Measurements from ENCODE around the gene CILP2. TPM values are rescaled to one million over a fixed set of nuclear protein-coding genes. Genes with fewer than 3 reads are reported as not detected.

The CILP2 gene
- total RNA-seq, 2 experiments from 2014 or later = 0.19 to 0.27 TPM

DNA sequence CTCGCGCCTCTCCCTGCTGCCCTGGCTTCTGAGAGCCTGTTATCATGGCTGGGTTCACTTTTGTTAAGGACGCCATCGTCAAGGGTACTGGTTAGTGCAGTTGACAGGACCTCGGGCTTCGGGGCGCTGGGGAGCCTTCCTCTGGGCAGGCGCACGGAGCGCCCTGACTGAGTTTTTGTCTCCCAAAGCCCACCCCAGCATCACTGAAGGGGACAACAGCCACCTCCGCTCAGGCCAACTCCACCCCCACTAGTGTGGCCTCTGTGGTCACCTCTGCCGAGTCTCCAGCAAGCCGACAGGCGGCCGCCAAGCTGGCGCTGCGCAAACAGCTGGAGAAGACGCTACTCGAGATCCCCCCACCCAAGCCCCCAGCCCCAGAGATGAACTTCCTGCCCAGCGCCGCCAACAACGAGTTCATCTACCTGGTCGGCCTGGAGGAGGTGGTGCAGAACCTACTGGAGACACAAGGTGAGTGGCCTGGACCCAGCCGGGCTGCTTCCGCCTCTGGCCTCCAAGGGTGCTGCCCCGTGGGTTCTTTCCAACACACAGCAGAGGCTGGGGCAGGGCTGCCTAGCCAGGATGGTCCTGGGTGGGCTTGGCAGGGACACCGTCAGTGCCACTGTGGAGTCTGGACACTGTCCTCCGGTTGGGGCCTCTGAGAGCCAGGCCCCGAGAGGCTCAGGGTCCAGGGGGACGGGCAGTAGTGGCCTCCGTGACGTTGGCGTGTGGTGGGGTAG lies 39.6 kb upstream of the CILP2 start:
- intact Hi-C loops (cut with DNase I, micrococcal nuclease) = no loop called here
- ChIA-PET CTCF (interaction anchor here (0.5 kb wide), 1 partner anchor 109 kb away, joined by 4 read pairs; no protein-coding TSS in a partner anchor), POLR2A (no interaction called here)
- H3K36me3 Mint-ChIP-seq (ENCODE audit: low read depth) = peaks cover 56% of the 10 kb centered on the region
- ATAC-seq = no peak
- H3K27ac Mint-ChIP-seq = no peak overlapping the region
- no peaks in the 10 kb centered on the region for H3K27me3 Mint-ChIP-seq
- DNase-seq = no peak
- H3K4me3 Mint-ChIP-seq = no peak overlapping the region
- no peaks in the 10 kb centered on the region for H3K9me3 Mint-ChIP-seq (ENCODE audit: low read depth)
- H3K4me1 Mint-ChIP-seq = peaks cover 6% of the 10 kb centered on the region

DNA sequence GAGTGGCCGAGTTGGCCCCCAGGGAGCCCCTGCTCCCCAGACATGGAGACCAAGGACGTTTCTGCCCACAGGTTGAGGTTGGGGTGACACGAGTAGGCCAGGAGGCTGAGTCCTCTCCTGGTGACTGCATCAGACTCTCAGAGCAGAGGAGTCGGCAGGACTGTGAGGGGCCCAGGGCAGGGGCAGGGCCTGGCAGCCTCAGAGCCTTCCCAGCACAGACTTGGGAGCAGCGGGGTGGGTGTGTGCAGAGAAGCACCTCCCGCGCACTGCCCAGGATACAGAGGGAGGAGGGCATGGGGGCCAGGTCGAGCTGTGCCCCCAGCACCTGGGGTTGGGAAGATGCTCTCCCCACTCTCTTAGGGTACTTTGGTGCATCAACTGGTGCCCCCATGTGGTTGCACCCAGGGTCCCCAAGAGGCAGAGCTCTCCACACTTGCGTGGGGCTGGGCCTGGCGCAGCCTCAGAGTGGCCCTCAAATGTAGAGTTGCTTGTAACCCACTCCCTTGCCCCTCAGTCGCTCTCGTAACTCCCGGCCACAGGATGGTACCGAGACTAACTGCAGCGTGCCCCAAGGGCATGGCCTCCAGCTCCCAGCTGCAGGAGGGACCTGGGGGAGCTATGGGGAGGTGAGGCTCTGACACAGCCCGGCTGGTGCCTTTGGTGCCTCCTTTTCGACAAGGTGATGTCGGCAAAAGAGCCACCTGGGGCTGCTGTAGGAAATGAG lies 38.6 kb upstream of the CILP2 start:
- Mint-ChIP-seq H3K9me3 (ENCODE audit: low read depth) (no peaks in the 10 kb centered on the region), H3K4me1 (peaks cover 2% of the 10 kb centered on the region), H3K4me3 (no peak overlapping the region), H3K27me3 (no peaks in the 10 kb centered on the region), H3K36me3 (ENCODE audit: low read depth) (peaks cover 50% of the 10 kb centered on the region), H3K27ac (no peak overlapping the region)
- intact Hi-C loops (cut with DNase I, micrococcal nuclease) = no loop called here
- ATAC-seq (no peak), DNase-seq (no peak)
- POLR2A ChIA-PET = no interaction called here
- CTCF ChIA-PET = no interaction called here

DNA sequence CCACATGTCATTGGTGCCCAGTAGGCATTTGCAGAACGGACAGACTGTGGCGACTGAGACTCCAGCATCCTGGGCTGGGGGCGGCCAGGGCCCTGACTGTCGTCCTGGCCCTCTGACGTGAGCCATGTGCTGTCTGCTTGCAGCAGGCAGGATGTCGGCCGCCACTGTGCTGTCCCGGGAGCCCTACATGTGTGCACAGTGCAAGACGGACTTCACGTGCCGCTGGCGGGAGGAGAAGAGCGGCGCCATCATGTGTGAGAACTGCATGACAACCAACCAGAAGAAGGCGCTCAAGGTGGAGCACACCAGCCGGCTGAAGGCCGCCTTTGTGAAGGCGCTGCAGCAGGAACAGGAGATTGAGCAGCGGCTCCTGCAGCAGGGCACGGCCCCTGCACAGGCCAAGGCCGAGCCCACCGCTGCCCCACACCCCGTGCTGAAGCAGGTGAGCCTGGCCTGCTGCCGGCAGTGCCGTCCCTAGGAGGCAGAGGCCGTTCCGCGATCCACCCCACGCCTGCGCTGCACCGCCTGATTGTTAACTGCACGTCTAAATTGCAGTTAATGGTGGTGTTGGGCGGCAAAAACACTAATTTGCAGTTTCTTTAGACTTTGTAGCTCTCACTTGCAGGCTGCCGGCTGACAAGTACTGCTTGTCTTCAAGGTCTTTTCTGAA lies 37.0 kb upstream of the CILP2 start:
- CTCF ChIA-PET = no interaction called here
- intact Hi-C loops (cut with DNase I, micrococcal nuclease) = no loop called here

DNA sequence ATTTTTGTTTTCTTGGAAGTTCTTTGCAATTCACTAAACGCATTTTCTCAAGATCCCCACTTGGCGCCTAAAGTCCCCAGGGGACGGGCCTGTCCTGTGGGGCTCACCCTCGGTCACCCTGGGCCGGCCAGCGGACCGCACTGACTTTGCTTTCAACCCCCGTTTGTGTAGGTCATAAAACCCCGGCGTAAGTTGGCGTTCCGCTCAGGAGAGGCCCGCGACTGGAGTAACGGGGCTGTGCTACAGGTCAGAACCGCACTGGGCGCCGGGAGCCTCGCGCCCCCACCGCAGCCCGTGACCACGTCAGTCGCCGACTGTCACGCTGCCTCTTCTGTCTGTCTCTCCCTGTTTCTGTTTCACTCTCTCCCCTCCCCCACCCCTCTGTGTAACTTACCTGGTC lies 36.3 kb upstream of the CILP2 start:
- H3K27ac Mint-ChIP-seq = no peak overlapping the region
- no peaks in the 10 kb centered on the region for H3K27me3 Mint-ChIP-seq
- no peak for ATAC-seq
- H3K36me3 Mint-ChIP-seq (ENCODE audit: low read depth) = peaks cover 42% of the 10 kb centered on the region
- POLR2A ChIA-PET = no interaction called here
- intact Hi-C loops (cut with DNase I, micrococcal nuclease) = no loop called here
- CTCF ChIA-PET = no interaction called here
- no peaks in the 10 kb centered on the region for H3K9me3 Mint-ChIP-seq (ENCODE audit: low read depth)
- no peak overlapping the region for H3K4me3 Mint-ChIP-seq
- no peaks in the 10 kb centered on the region for H3K4me1 Mint-ChIP-seq
- no peak for DNase-seq

More for the DNA sequence above, 37.0 kb upstream of the CILP2 start:
- H3K4me1 Mint-ChIP-seq = no peaks in the 10 kb centered on the region
- H3K27ac Mint-ChIP-seq = no peak overlapping the region
- H3K36me3 Mint-ChIP-seq (ENCODE audit: low read depth) = peaks cover 37% of the 10 kb centered on the region
- H3K9me3 Mint-ChIP-seq (ENCODE audit: low read depth) = no peaks in the 10 kb centered on the region
- DNase-seq (no peak), ATAC-seq (no peak)
- POLR2A ChIA-PET = no interaction called here
- no peaks in the 10 kb centered on the region for H3K27me3 Mint-ChIP-seq
- H3K4me3 Mint-ChIP-seq = no peak overlapping the region

DNA sequence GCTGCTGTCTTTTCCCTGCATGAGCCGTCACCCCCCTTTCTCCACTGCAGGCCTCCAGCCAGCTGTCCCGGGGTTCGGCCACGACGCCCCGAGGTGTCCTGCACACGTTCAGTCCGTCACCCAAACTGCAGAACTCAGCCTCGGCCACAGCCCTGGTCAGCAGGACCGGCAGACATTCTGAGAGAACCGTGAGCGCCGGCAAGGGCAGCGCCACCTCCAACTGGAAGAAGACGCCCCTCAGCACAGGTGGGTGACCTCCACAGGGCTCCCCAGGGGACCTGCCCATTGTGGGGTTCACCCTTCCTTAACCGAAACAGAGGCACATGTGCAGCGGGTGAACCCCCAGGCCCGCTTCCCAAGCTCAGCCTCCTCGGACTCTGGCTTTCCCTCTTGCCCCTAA lies 35.8 kb upstream of the CILP2 start:
- ATAC-seq (no peak), DNase-seq (no peak)
- H3K9me3 Mint-ChIP-seq (ENCODE audit: low read depth) = no peaks in the 10 kb centered on the region
- CTCF ChIA-PET = no interaction called here
- no peaks in the 10 kb centered on the region for H3K27me3 Mint-ChIP-seq
- POLR2A ChIA-PET = no interaction called here
- H3K4me1 Mint-ChIP-seq = no peaks in the 10 kb centered on the region
- no peak overlapping the region for H3K27ac Mint-ChIP-seq
- H3K4me3 Mint-ChIP-seq = no peak overlapping the region
- peaks cover 42% of the 10 kb centered on the region for H3K36me3 Mint-ChIP-seq (ENCODE audit: low read depth)
- intact Hi-C loops (cut with DNase I, micrococcal nuclease) = no loop called here

DNA sequence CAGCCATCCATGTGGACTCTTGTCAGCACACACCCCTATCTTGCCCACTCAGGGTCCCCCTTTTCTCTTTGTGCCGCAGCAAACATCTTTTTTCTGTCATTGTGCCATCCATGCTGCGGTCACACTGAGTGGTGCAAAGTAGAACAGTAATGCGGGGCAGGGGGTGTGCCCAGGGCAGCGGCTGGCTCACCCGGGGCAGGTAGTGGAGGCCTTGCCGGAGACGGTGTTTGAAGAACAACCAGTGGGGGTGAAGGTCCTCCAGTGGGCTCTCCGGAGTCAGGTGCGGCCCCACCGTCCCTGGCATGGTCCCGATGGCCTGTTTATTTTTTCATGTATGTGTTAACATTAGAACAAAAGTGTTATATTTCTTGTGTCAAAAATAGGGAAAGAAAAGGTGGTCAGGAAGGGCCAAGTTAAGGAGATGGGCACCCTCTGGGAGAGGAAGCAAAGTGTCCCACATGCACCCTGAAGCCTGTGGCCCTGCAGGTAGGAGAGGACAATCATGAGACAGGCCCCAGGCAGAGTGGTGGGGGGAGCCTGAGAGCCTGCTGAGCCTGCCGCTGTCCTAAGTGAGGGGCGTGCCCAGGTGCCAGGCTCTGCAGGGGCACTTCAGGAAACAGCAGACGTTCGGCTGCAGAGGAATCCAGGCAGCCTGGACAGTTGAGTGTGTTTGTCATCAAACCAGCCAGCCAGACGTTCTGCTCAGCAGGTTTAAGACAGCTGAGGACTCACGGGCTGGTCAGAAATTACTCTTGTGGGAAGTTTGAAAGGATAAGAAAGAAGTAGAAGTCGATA lies 35.1 kb upstream of the CILP2 start:
- DNase-seq (no peak), ATAC-seq (no peak)
- Mint-ChIP-seq H3K27me3 (no peaks in the 10 kb centered on the region), H3K4me3 (no peak overlapping the region), H3K4me1 (no peaks in the 10 kb centered on the region), H3K27ac (peak overlapping the region; percentile 20), H3K9me3 (ENCODE audit: low read depth) (no peaks in the 10 kb centered on the region), H3K36me3 (ENCODE audit: low read depth) (peaks cover 41% of the 10 kb centered on the region)
- intact Hi-C loops (cut with DNase I, micrococcal nuclease) = no loop called here
- CTCF ChIA-PET = interaction anchor here (2.1 kb wide), 1 partner anchor 12 kb away, joined by 7 read pairs; no protein-coding TSS in a partner anchor
- POLR2A ChIA-PET = no interaction called here

DNA sequence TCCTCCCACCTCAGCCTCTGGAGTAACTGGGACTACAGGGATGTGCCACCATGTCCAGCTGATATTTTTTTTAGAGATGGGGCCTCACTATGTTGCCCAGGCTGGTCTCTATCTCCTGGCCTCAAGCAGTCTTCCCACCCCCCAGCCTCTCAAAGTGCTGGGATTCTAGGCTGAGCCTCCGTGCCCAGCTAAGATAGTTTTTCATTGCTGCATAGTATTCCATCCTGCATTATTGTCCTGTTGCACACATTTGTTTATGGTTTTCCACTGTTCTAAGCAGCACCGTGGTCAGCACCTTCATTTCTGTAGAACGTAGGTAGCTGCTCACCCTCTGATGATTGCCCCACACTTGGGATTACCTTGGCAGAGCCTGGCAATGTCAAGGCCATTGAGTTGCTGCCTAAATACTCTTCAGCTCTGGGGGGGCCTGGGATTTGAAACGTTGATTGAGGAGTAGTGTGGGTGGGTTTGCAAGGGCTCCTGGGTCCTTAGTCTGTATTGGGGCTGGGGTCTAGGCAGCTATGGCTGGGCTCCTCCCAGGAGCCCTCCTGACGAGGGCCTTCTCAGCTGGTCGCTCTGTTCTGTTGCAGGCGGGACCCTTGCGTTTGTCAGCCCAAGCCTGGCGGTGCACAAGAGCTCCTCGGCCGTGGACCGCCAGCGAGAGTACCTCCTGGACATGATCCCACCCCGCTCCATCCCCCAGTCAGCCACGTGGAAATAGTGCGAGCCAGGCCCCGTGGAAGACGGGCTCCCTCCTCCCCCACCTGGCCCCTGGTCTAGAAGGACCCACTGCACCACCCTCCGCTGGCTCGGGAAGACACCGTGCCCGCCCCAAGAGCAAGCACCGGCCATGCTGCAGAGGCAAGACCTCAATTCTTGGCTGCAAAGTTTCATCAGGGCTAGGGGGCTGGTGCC lies 33.1 kb upstream of the CILP2 start:
- ATAC-seq = no peak
- Mint-ChIP-seq H3K36me3 (ENCODE audit: low read depth) (peaks cover 37% of the 10 kb centered on the region), H3K27ac (no peak overlapping the region), H3K4me1 (no peaks in the 10 kb centered on the region), H3K9me3 (ENCODE audit: low read depth) (no peaks in the 10 kb centered on the region), H3K27me3 (no peaks in the 10 kb centered on the region), H3K4me3 (no peak overlapping the region)
- DNase-seq = no peak
- CTCF ChIA-PET = interaction anchor here (2.1 kb wide), 1 partner anchor 14 kb away, joined by 7 read pairs; no protein-coding TSS in a partner anchor
- POLR2A ChIA-PET = no interaction called here
- intact Hi-C loops (cut with DNase I, micrococcal nuclease) = no loop called here

DNA sequence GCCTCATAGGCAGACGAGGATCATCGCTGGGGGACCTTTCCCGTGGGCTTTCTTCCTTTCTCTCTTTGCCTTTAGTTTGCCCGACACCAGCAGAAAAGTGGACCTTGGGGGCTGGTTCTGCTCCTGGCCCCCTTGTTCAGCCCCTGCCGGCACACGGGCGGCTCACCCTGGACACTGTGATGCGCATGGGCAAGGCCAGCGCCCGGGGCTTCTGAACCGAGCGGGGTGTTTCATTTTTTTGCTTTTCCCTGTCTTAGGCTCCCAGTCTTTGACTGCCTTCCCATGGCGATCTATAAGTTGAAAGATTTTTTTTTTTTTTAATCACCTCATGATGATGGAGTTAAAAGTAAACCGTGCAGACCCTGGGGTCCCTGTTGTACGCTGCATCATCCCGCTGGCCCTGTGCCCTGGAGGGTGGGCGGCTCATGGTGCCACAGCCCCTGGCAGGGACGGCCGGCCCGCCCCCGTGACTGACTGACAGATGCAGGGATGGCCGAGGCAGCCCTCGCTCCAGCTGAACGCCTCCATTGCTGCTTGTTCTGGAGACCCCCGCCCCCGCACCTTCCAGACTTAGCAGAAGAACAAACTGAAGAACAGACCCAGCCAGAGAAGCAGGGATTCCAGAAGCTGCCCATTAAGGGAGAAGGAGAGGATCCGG lies 32.3 kb upstream of the CILP2 start:
- ChIA-PET CTCF (no interaction called here), POLR2A (no interaction called here)
- ATAC-seq = no peak
- H3K27me3 Mint-ChIP-seq = no peaks in the 10 kb centered on the region
- H3K9me3 Mint-ChIP-seq (ENCODE audit: low read depth) = no peaks in the 10 kb centered on the region
- H3K4me1 Mint-ChIP-seq = no peaks in the 10 kb centered on the region
- peaks cover 35% of the 10 kb centered on the region for H3K36me3 Mint-ChIP-seq (ENCODE audit: low read depth)
- H3K4me3 Mint-ChIP-seq = no peak overlapping the region
- DNase-seq = no peak
- intact Hi-C loops (cut with DNase I, micrococcal nuclease) = no loop called here
- H3K27ac Mint-ChIP-seq = no peak overlapping the region

DNA sequence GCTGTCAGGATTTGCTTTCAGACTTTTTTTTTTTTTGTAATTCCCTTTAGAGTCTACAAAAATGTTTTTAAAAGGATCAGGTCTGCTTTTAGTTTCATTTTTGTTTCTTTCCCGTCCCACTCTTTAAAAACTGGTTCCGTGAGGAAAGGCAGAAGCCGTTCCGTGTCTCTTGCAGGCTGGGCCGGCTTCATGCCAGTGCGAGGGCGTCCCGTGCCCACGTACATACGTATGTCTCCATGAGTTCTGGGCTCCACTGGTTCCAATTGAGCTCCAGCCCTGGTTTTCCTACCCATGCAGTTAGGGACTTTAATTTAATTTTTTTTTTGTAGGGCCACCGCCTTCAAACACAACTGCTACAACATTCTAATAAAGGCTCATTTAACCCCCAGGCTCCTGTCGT lies 31.5 kb upstream of the CILP2 start:
- no peak overlapping the region for H3K4me3 Mint-ChIP-seq
- no peaks in the 10 kb centered on the region for H3K9me3 Mint-ChIP-seq (ENCODE audit: low read depth)
- POLR2A ChIA-PET = no interaction called here
- H3K36me3 Mint-ChIP-seq (ENCODE audit: low read depth) = peaks cover 30% of the 10 kb centered on the region
- CTCF ChIA-PET = interaction anchor here (0.6 kb wide), 1 partner anchor 90 kb away, joined by 3 read pairs; no protein-coding TSS in a partner anchor
- intact Hi-C loops (cut with DNase I, micrococcal nuclease) = no loop called here
- peak overlapping the region; percentile 25 for H3K27ac Mint-ChIP-seq
- H3K27me3 Mint-ChIP-seq = no peaks in the 10 kb centered on the region
- no peak for ATAC-seq
- no peak for DNase-seq
- H3K4me1 Mint-ChIP-seq = no peaks in the 10 kb centered on the region

DNA sequence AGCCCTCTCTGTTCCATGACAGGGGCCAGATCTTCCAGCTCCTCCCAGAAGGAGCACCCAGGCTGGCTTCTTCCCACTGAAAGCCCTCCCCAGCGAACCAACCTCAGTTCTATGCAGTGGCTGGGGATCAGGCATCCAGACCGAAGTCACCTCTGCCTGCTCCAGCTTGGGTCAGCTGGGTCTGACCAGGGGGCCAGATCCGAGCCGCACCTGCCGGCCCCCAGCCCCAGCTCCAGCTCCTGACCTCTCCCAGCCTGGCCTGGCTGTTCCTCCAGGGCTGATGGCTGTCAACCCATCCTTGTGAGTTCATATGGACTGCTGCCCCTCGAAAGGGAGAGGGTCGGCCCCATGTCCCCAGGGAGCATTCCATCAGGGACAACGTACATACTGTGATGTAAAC lies 30.7 kb upstream of the CILP2 start:
- ATAC-seq = no peak
- intact Hi-C loops (cut with DNase I, micrococcal nuclease) = no loop called here
- DNase-seq = no peak
- CTCF ChIA-PET = no interaction called here
- no peak overlapping the region for H3K4me3 Mint-ChIP-seq
- H3K9me3 Mint-ChIP-seq (ENCODE audit: low read depth) = no peaks in the 10 kb centered on the region
- H3K27me3 Mint-ChIP-seq = no peaks in the 10 kb centered on the region
- POLR2A ChIA-PET = no interaction called here
- no peaks in the 10 kb centered on the region for H3K4me1 Mint-ChIP-seq
- peaks cover 23% of the 10 kb centered on the region for H3K36me3 Mint-ChIP-seq (ENCODE audit: low read depth)
- H3K27ac Mint-ChIP-seq = no peak overlapping the region
